ENCODE results near the gene HS1BP3. TPM values are rescaled to one million over a fixed set of nuclear protein-coding genes. Genes with fewer than 3 reads are reported as not detected.

The HS1BP3 gene
- polyA plus RNA-seq, 3 donors from 2014 or later: 19.2 to 31.1 (median 25.3) TPM

- Mint-ChIP-seq H3K9me3 (no peaks in the 10 kb centered on the region), H3K4me1 (peaks cover 11 to 12% of the 10 kb centered on the region in 2 donors), H3K27me3 (ENCODE audit: low read depth in 3 of 3) (peaks cover 16 to 27% (median 26%) of the 10 kb centered on the region in 3 donors), H3K4me3 (peak overlapping the region in 2 of 5 donors; percentile 17 to 48), H3K36me3 (no peaks in the 10 kb centered on the region), H3K27ac (no peak overlapping the region)
- no peak for DNase-seq
Measured at GRCh38 chr2:20664071-20664390, 13.1 kb upstream of the HS1BP3 start.

GRCh38 chr2:20663196-20664070 is 12.5 kb upstream of the HS1BP3 start:
- Mint-ChIP-seq H3K4me3 (no peak overlapping the region), H3K27ac (no peak overlapping the region), H3K27me3 (ENCODE audit: low read depth in 3 of 3) (peaks cover 16 to 28% (median 28%) of the 10 kb centered on the region in 3 donors), H3K36me3 (no peaks in the 10 kb centered on the region), H3K9me3 (no peaks in the 10 kb centered on the region), H3K4me1 (peaks cover 11 to 12% of the 10 kb centered on the region in 2 donors)
- DNase-seq: no peak

- H3K4me1 Mint-ChIP-seq: peaks cover 9 to 11% of the 10 kb centered on the region in 2 donors
- no peak overlapping the region for H3K4me3 Mint-ChIP-seq
- no peaks in the 10 kb centered on the region for H3K9me3 Mint-ChIP-seq
- DNase-seq: no peak
- H3K27me3 Mint-ChIP-seq (ENCODE audit: low read depth in 3 of 3): peaks cover 14 to 24% (median 23%) of the 10 kb centered on the region in 3 donors
- no peaks in the 10 kb centered on the region for H3K36me3 Mint-ChIP-seq
- H3K27ac Mint-ChIP-seq: no peak overlapping the region
Measured at GRCh38 chr2:20662308-20662937, 11.5 kb upstream of the HS1BP3 start.

- Mint-ChIP-seq H3K36me3 (no peaks in the 10 kb centered on the region), H3K27ac (no peak overlapping the region), H3K4me1 (peaks cover 8 to 11% of the 10 kb centered on the region in 2 donors), H3K9me3 (no peaks in the 10 kb centered on the region), H3K27me3 (ENCODE audit: low read depth in 3 of 3) (peaks cover 14 to 27% (median 24%) of the 10 kb centered on the region in 3 donors), H3K4me3 (no peak overlapping the region)
- peak; percentile 64 to 67 (median 66) for DNase-seq
Measured at GRCh38 chr2:20661421-20662307, 10.8 kb upstream of the HS1BP3 start.

GRCh38 chr2:20660506-20661420 is 9.9 kb upstream of the HS1BP3 start:
- H3K36me3 Mint-ChIP-seq: no peaks in the 10 kb centered on the region
- H3K9me3 Mint-ChIP-seq: no peaks in the 10 kb centered on the region
- no peak overlapping the region for H3K4me3 Mint-ChIP-seq
- peaks cover 3 to 5% of the 10 kb centered on the region in 2 donors for H3K4me1 Mint-ChIP-seq
- no peak for DNase-seq
- H3K27ac Mint-ChIP-seq: no peak overlapping the region
- peaks cover 10 to 22% (median 21%) of the 10 kb centered on the region in 3 donors for H3K27me3 Mint-ChIP-seq (ENCODE audit: low read depth in 3 of 3)

- Mint-ChIP-seq H3K27me3 (ENCODE audit: low read depth in 3 of 3) (peaks cover 0 to 19% (median 10%) of the 10 kb centered on the region in 3 donors), H3K9me3 (no peaks in the 10 kb centered on the region), H3K4me3 (no peak overlapping the region), H3K4me1 (no peaks in the 10 kb centered on the region), H3K36me3 (no peaks in the 10 kb centered on the region), H3K27ac (no peak overlapping the region)
- no peak for DNase-seq
Measured at GRCh38 chr2:20657522-20658235, 6.8 kb upstream of the HS1BP3 start.

GRCh38 chr2:20656561-20656960 is 5.7 kb upstream of the HS1BP3 start:
- H3K27ac Mint-ChIP-seq: no peak overlapping the region
- H3K27me3 Mint-ChIP-seq (ENCODE audit: low read depth in 3 of 3): peaks cover 0 to 14% (median 11%) of the 10 kb centered on the region in 3 donors
- peaks cover 9 to 10% of the 10 kb centered on the region in 2 donors for H3K4me1 Mint-ChIP-seq
- H3K9me3 Mint-ChIP-seq: no peaks in the 10 kb centered on the region
- DNase-seq: no peak
- H3K36me3 Mint-ChIP-seq: no peaks in the 10 kb centered on the region
- no peak overlapping the region for H3K4me3 Mint-ChIP-seq

GRCh38 chr2:20654535-20654813 is 3.6 kb upstream of the HS1BP3 start:
- peaks cover 2 to 17% (median 16%) of the 10 kb centered on the region in 3 donors for H3K27me3 Mint-ChIP-seq (ENCODE audit: low read depth in 3 of 3)
- H3K4me3 Mint-ChIP-seq: no peak overlapping the region
- H3K27ac Mint-ChIP-seq: no peak overlapping the region
- H3K36me3 Mint-ChIP-seq: no peaks in the 10 kb centered on the region
- DNase-seq: no peak
- H3K9me3 Mint-ChIP-seq: no peaks in the 10 kb centered on the region
- peaks cover 25 to 27% of the 10 kb centered on the region in 2 donors for H3K4me1 Mint-ChIP-seq

GRCh38 chr2:20653695-20654534 is 3.0 kb upstream of the HS1BP3 start:
- no peak for DNase-seq
- Mint-ChIP-seq H3K4me1 (peaks cover 31 to 33% of the 10 kb centered on the region in 2 donors), H3K36me3 (no peaks in the 10 kb centered on the region), H3K27me3 (ENCODE audit: low read depth in 3 of 3) (peaks cover 2 to 18% (median 14%) of the 10 kb centered on the region in 3 donors), H3K9me3 (no peaks in the 10 kb centered on the region), H3K4me3 (no peak overlapping the region), H3K27ac (no peak overlapping the region)

GRCh38 chr2:20652673-20653575 is 2.0 kb upstream of the HS1BP3 start:
- peaks cover 37 to 43% of the 10 kb centered on the region in 2 donors for H3K4me1 Mint-ChIP-seq
- peaks cover 2 to 15% (median 11%) of the 10 kb centered on the region in 3 donors for H3K27me3 Mint-ChIP-seq (ENCODE audit: low read depth in 3 of 3)
- peak overlapping the region in 2 of 5 donors; percentile 45 to 83 for H3K4me3 Mint-ChIP-seq
- no peaks in the 10 kb centered on the region for H3K9me3 Mint-ChIP-seq
- no peaks in the 10 kb centered on the region for H3K36me3 Mint-ChIP-seq
- H3K27ac Mint-ChIP-seq: peak overlapping the region in 4 of 6 donors; percentile 93 to 98 (median 96)
- DNase-seq: no peak

GRCh38 chr2:20652141-20652540 is 1.2 kb upstream of the HS1BP3 start:
- H3K36me3 Mint-ChIP-seq: no peaks in the 10 kb centered on the region
- peaks cover 2 to 14% (median 10%) of the 10 kb centered on the region in 3 donors for H3K27me3 Mint-ChIP-seq (ENCODE audit: low read depth in 3 of 3)
- H3K9me3 Mint-ChIP-seq: no peaks in the 10 kb centered on the region
- peak overlapping the region in 4 of 5 donors; percentile 51 to 85 (median 84) for H3K4me3 Mint-ChIP-seq
- H3K4me1 Mint-ChIP-seq: peaks cover 38 to 44% of the 10 kb centered on the region in 2 donors
- DNase-seq: no peak
- H3K27ac Mint-ChIP-seq: peak overlapping the region; percentile 93 to 98 (median 96)

Data from immature natural killer cell (primary cell).